COLO668 (cell line): ENCODE data around the gene SLC6A9.

Experiments
- DNase-seq: peaks from one replicate; lab custom pipeline; 2025; ENCODE audit not compliant: unreplicated experiment; lab: John Stamatoyannopoulos, UW

Gene SLC6A9

GRCh38 chr1:44048532-44049215 lies 17.4 kb upstream of the SLC6A9 start:
- no peak for DNase-seq

- DNase-seq: no peak
Measured at GRCh38 chr1:44047131-44047530, 15.9 kb upstream of the SLC6A9 start.

GRCh38 chr1:44045064-44045463 lies 13.8 kb upstream of the SLC6A9 start:
- no peak for DNase-seq

- no peak for DNase-seq
Measured at GRCh38 chr1:44044071-44044801, 13.0 kb upstream of the SLC6A9 start.

- no peak for DNase-seq
Measured at GRCh38 chr1:44043176-44044070, 12.2 kb upstream of the SLC6A9 start.

- no peak for DNase-seq
Measured at GRCh38 chr1:44040846-44041245, 9.6 kb upstream of the SLC6A9 start.

GRCh38 chr1:44040418-44040817 lies 9.2 kb upstream of the SLC6A9 start:
- DNase-seq: no peak

- DNase-seq: no peak
Measured at GRCh38 chr1:44038876-44039657, 7.8 kb upstream of the SLC6A9 start.

- DNase-seq: peak; percentile 58
Measured at GRCh38 chr1:44037154-44037553, 5.9 kb upstream of the SLC6A9 start.

GRCh38 chr1:44036409-44037139 lies 5.3 kb upstream of the SLC6A9 start:
- DNase-seq: peak; percentile 81

GRCh38 chr1:44035726-44036408 lies 4.6 kb upstream of the SLC6A9 start:
- peak; percentile 29 for DNase-seq

- no peak for DNase-seq
Measured at GRCh38 chr1:44034976-44035716, 3.9 kb upstream of the SLC6A9 start.

GRCh38 chr1:44034423-44034822 lies 3.2 kb upstream of the SLC6A9 start:
- DNase-seq: no peak

GRCh38 chr1:44033756-44034155 lies 2.5 kb upstream of the SLC6A9 start:
- no peak for DNase-seq

GRCh38 chr1:44033041-44033575 lies 1.8 kb upstream of the SLC6A9 start:
- DNase-seq: no peak

- no peak for DNase-seq
Measured at GRCh38 chr1:44032170-44032790, 1.0 kb upstream of the SLC6A9 start.

- peak; percentile 89 for DNase-seq
Measured at GRCh38 chr1:44030605-44031251, 534 bp downstream of the SLC6A9 start.
